Peyer's patch (tissue), 4 donors: Measurements from ENCODE around the gene TMEM131. TPM values are rescaled to one million over a fixed set of nuclear protein-coding genes. Genes with fewer than 3 reads are reported as not detected.
"Not testable (repeated sequence)": the region's sequence is repeated elsewhere in the genome, so short reads cannot be mapped to it uniquely, and the experiment has no call there.

Source experiments
- DNase-seq, 3 donors: peaks; one replicate each; pipeline ENCODE4 v3.0.0-alpha.2; 2017 to 2019
- H3K27ac ChIP-seq, 4 donors: fragments of 200-600 bp; sonication (generic); one replicate each; pipeline ENCODE4 v1.5.1; 2016 to 2019
- H3K27me3 ChIP-seq, 2 donors: fragments of 200-600 bp; sonication (generic); one replicate each; pipeline ENCODE4 v1.5.1; 2019
- H3K36me3 ChIP-seq, 3 donors: fragments of 200-600 bp; sonication (generic); one replicate each; pipeline ENCODE4 v1.5.1; 2016 to 2019
- H3K4me1 ChIP-seq, 4 donors: fragments of 200-600 bp; sonication (generic); one replicate each; pipeline ENCODE4 v1.5.1; 2016 to 2019
- H3K4me3 ChIP-seq, 4 donors: fragments of 200-600 bp; sonication (generic); 1 replicate in 3 of 4; 2 replicates in 1 of 4; pipeline ENCODE4 v1.5.1; 2016 to 2019; ENCODE audit warnings: mild to moderate bottlenecking in 1 of 4
- H3K9me3 ChIP-seq, 4 donors: fragments of 200-600 bp; sonication (generic); one replicate each; pipeline ENCODE4 v1.5.1; 2016 to 2019; ENCODE audit warnings: mild to moderate bottlenecking in 1 of 4
- POLR2A ChIP-seq, 2 donors: fragments of 450-650 bp; IDR thresholded peaks; one replicate each; pipeline ENCODE4 v1.5.1; 2017; ENCODE audit warnings: antibody characterized with exemption in 2 of 2, mild to moderate bottlenecking in 2 of 2, moderate library complexity in 2 of 2
- total RNA-seq, 4 donors: library from RNA; depleted of rRNA; stranded (reverse); fragments of >200 nt; gene quantifications; one replicate each; pipeline ENCODE4 v1.1.0, GENCODE V29; 2016
- TF ChIP-seq, protein P1 (sequence below), 6 experiments: fragments of 450-650 bp in 4 of 6; fragments of 200-600 bp in 2 of 6; sonication (generic) in 1 of 6; IDR thresholded peaks; one replicate each; pipeline ENCODE4 v1.5.1; 2017 to 2019; ENCODE audit warnings: antibody characterized with exemption in 6 of 6, mild to moderate bottlenecking in 3 of 6, moderate library complexity in 1 of 6

The TMEM131 gene
- total RNA-seq, 4 donors from 2014 or later: 64.6 to 86.3 (median 74.5) TPM

GRCh38 chr2:97928591-97928990 lies 67.2 kb downstream of the TMEM131 start:
- peaks cover 0 to 9% (median 3%) of the 10 kb centered on the region in 4 donors for H3K4me1 ChIP-seq
- H3K27me3 ChIP-seq: no peaks in the 10 kb centered on the region
- peaks cover 0 to 22% (median 0%) of the 10 kb centered on the region in 3 donors for H3K36me3 ChIP-seq
- TF ChIP-seq POLR2A (IDR thresholded peaks at IDR 0.05): no peak
- TF ChIP-seq, protein P1, sequence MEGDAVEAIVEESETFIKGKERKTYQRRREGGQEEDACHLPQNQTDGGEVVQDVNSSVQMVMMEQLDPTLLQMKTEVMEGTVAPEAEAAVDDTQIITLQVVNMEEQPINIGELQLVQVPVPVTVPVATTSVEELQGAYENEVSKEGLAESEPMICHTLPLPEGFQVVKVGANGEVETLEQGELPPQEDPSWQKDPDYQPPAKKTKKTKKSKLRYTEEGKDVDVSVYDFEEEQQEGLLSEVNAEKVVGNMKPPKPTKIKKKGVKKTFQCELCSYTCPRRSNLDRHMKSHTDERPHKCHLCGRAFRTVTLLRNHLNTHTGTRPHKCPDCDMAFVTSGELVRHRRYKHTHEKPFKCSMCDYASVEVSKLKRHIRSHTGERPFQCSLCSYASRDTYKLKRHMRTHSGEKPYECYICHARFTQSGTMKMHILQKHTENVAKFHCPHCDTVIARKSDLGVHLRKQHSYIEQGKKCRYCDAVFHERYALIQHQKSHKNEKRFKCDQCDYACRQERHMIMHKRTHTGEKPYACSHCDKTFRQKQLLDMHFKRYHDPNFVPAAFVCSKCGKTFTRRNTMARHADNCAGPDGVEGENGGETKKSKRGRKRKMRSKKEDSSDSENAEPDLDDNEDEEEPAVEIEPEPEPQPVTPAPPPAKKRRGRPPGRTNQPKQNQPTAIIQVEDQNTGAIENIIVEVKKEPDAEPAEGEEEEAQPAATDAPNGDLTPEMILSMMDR (IDR thresholded peaks at IDR 0.05): no peak
- H3K4me3 ChIP-seq: no peak overlapping the region
- no peak for DNase-seq
- H3K27ac ChIP-seq: no peak overlapping the region
- H3K9me3 ChIP-seq: no peaks in the 10 kb centered on the region

DNA sequence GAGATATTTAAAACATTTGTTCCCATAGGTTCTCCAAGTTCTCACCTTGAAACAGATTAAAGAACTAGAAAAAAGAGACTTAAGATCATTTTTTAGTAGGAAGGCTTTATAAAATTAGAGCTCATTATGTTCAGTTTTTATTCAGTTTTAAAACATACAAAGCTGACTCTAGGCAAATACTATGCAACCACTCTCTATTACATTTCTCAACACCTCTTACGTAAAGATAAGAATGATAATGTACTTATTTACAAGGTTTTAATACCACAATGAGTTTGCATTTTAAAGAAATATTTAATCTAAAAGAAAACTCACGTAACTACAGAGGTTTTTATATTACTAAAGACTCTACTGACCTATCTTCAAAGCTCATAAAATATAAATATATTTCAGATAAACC lies 68.8 kb downstream of the TMEM131 start:
- Histone ChIP-seq H3K27me3 (no peaks in the 10 kb centered on the region), H3K36me3 (peaks cover 0 to 22% (median 0%) of the 10 kb centered on the region in 3 donors), H3K4me1 (peaks cover 0 to 5% (median 2%) of the 10 kb centered on the region in 4 donors), H3K4me3 (no peak overlapping the region), H3K27ac (no peak overlapping the region), H3K9me3 (no peaks in the 10 kb centered on the region)
- DNase-seq: no peak
- TF ChIP-seq, protein P1 (IDR thresholded peaks at IDR 0.05): no peak
- no peak for TF ChIP-seq POLR2A (IDR thresholded peaks at IDR 0.05)

- TF ChIP-seq, protein P1 (IDR thresholded peaks at IDR 0.05): no peak
- TF ChIP-seq POLR2A (IDR thresholded peaks at IDR 0.05): no peak
- Histone ChIP-seq H3K36me3 (peaks cover 0 to 22% (median 0%) of the 10 kb centered on the region in 3 donors), H3K9me3 (no peaks in the 10 kb centered on the region), H3K4me1 (no peaks in the 10 kb centered on the region), H3K27me3 (no peaks in the 10 kb centered on the region), H3K4me3 (no peak overlapping the region), H3K27ac (no peak overlapping the region)
- no peak for DNase-seq
Measured at GRCh38 chr2:97924194-97924593, 71.6 kb downstream of the TMEM131 start.

GRCh38 chr2:97919858-97920257 lies 75.9 kb downstream of the TMEM131 start:
- no peak for TF ChIP-seq POLR2A (IDR thresholded peaks at IDR 0.05)
- TF ChIP-seq, protein P1 (IDR thresholded peaks at IDR 0.05): no peak
- H3K27me3 ChIP-seq: no peaks in the 10 kb centered on the region
- no peaks in the 10 kb centered on the region for H3K9me3 ChIP-seq
- peaks cover 0 to 10% (median 0%) of the 10 kb centered on the region in 3 donors for H3K36me3 ChIP-seq
- no peaks in the 10 kb centered on the region for H3K4me1 ChIP-seq
- no peak overlapping the region for H3K27ac ChIP-seq
- no peak overlapping the region for H3K4me3 ChIP-seq
- no peak for DNase-seq

GRCh38 chr2:97918818-97919217 lies 76.9 kb downstream of the TMEM131 start:
- Histone ChIP-seq H3K27me3 (no peaks in the 10 kb centered on the region), H3K36me3 (no peaks in the 10 kb centered on the region), H3K9me3 (no peaks in the 10 kb centered on the region), H3K27ac (no peak overlapping the region), H3K4me1 (no peaks in the 10 kb centered on the region), H3K4me3 (no peak overlapping the region)
- DNase-seq: no peak
- TF ChIP-seq, protein P1 (IDR thresholded peaks at IDR 0.05): no peak
- TF ChIP-seq POLR2A (IDR thresholded peaks at IDR 0.05): no peak

GRCh38 chr2:97917668-97918067 lies 78.1 kb downstream of the TMEM131 start:
- not testable (repeated sequence) for H3K36me3 ChIP-seq, DNase-seq, H3K9me3 ChIP-seq, H3K27ac ChIP-seq, H3K4me1 ChIP-seq, H3K4me3 ChIP-seq, H3K27me3 ChIP-seq
